ENCODE results near the gene ZNHIT1.

Gene ZNHIT1

DNA sequence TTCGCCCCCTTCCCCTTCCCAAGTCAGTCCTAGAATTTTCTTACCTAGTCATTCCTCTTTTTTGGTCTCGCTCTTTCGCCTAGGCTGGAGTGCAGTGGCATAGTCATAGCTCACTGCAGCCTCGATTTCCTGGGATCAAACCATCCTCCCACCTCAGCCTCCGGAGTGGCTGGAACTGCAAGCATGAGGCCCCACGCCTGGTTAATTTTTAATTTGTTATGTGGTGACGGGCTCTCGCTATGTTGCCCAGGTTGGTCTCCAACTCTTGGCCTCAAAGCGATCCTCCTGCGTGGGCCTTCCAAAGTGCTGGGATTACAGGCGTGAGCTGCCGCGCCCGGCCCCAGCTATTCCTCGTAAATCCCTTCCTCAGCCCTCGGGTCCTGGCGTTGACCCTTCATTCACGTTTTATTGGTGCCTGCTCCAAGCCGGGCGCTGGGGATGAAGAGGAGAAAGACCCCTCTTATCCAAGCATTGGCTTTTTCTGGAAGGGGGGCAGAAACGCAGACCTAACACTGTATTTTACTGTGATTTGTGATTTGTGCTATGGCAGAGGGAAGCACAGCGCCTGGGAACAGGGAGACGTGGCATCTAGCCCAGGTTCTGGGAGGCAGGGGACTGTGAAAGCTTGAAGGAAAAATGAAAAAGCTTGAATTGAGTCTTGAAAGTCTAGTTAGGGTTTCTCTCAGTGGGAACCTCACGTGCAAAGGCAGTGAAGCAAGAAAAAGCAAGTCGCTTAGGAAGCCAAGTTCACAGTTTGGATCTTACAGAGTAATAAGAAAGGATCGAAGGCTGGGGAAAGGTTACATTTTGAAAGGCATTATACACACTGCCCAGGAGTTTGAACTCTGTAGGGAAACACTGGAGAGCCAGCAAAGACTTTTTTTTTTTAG lies 516 bp downstream of the ZNHIT1 start:
- no peak for DNase-seq (ENCODE audit: low read depth)
- H3K4me3 ChIP-seq (replicated peaks; ENCODE audit: low read depth, low read length), result peak overlapping the region; percentile 91

DNA sequence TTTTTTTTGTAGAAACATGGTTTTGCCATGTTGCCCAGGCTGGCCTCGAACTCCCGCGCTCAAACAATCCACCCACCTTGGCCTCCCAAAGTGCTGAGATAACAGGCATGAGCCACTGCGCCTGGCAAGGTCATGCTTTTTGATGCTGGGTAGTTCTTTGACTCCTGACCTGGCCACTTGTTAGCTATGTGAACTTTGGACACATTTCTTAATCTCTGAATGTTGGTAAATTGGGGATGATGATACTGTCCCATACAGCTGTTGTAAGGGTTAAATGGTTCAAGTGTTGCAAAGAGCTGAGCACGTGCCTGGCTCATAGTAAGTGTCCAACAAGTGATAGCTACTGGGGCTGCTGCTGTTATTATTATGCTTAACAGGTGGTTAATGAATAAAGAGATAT lies 2.3 kb downstream of the ZNHIT1 start:
- TF ChIP-seq, protein P1, sequence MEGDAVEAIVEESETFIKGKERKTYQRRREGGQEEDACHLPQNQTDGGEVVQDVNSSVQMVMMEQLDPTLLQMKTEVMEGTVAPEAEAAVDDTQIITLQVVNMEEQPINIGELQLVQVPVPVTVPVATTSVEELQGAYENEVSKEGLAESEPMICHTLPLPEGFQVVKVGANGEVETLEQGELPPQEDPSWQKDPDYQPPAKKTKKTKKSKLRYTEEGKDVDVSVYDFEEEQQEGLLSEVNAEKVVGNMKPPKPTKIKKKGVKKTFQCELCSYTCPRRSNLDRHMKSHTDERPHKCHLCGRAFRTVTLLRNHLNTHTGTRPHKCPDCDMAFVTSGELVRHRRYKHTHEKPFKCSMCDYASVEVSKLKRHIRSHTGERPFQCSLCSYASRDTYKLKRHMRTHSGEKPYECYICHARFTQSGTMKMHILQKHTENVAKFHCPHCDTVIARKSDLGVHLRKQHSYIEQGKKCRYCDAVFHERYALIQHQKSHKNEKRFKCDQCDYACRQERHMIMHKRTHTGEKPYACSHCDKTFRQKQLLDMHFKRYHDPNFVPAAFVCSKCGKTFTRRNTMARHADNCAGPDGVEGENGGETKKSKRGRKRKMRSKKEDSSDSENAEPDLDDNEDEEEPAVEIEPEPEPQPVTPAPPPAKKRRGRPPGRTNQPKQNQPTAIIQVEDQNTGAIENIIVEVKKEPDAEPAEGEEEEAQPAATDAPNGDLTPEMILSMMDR (IDR thresholded peaks at IDR 0.05; ENCODE audit: low read length, missing control alignments), result no peak
- no peak for DNase-seq (ENCODE audit: low read depth)
- no peak overlapping the region for H3K4me3 ChIP-seq (replicated peaks; ENCODE audit: low read depth, low read length)

More for the DNA sequence above, 516 bp downstream of the ZNHIT1 start:
- TF ChIP-seq, protein P1 (IDR thresholded peaks at IDR 0.05; ENCODE audit: low read length, missing control alignments), result no peak

DNA sequence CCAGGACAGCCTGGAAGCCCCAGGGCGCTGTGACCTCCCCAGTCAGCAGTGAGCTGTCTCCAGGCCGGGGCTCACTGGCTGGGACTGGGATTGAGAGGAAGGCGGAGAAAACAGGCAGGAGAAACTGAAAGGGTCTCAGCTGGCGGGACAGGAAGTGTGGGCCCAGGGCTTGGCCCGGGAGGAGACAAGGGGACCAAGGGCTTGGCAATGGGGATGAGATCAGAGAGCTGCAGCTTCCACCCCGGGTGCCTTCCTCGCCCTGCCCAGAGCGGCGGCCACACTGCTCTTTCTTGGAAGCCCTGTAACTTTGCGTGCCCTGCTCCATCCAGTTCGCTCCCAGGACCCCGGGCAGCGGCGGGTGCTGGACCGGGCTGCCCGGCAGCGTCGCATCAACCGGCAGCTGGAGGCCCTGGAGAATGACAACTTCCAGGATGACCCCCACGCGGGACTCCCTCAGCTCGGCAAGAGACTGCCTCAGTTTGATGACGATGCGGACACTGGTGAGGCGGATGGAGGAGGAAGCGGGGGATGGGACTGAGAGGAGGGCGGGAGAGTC lies 4.4 kb downstream of the ZNHIT1 start:
- TF ChIP-seq, protein P1 (IDR thresholded peaks at IDR 0.05; ENCODE audit: low read length, missing control alignments), result no peak
- no peak overlapping the region for H3K4me3 ChIP-seq (replicated peaks; ENCODE audit: low read depth, low read length)
- no peak for DNase-seq (ENCODE audit: low read depth)

DNA sequence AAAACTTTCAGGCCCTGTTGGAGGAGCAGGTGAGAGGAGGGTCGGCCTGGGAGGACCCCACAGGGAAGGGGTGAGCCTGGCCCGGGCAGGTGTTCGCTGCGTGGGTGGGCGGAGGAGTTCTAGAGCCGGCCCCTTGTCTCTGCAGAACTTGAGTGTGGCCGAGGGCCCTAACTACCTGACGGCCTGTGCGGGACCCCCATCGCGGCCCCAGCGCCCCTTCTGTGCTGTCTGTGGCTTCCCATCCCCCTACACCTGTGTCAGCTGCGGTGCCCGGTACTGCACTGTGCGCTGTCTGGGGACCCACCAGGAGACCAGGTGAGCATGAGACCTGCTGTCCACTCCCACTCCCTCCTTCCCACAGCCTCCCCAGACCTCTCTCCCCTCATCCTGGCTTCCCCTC lies 5.6 kb downstream of the ZNHIT1 start:
- TF ChIP-seq, protein P1 (IDR thresholded peaks at IDR 0.05; ENCODE audit: low read length, missing control alignments), result no peak
- no peak for DNase-seq (ENCODE audit: low read depth)
- no peak overlapping the region for H3K4me3 ChIP-seq (replicated peaks; ENCODE audit: low read depth, low read length)

DNA sequence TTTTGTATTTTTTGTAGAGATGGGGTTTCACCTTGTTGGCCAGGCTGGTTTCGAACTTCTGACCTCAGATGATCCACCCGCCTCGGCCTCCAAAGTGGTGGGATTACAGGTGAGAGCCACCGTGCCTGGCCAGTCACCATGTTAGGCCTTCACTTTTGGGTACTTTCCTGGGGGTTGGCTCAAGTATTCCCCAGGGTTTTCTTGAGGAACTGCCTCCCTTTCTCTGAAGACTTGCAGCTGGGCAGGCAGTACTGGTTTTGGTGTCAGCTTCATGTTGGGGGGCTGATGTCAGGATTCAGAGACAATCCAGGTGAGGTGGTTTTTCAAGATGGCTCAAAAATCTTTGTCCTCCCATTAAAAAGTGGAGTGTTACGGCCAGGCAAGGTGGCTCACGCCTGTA lies 7.7 kb downstream of the ZNHIT1 start:
- TF ChIP-seq, protein P1 (IDR thresholded peaks at IDR 0.05; ENCODE audit: low read length, missing control alignments), result no peak
- DNase-seq (ENCODE audit: low read depth), result no peak
- no peak overlapping the region for H3K4me3 ChIP-seq (replicated peaks; ENCODE audit: low read depth, low read length)

GRCh38 chr7:101226721-101227120 lies 8.8 kb downstream of the ZNHIT1 start:
- TF ChIP-seq, protein P1 (IDR thresholded peaks at IDR 0.05; ENCODE audit: low read length, missing control alignments), result no peak
- no peak for DNase-seq (ENCODE audit: low read depth)
- no peak overlapping the region for H3K4me3 ChIP-seq (replicated peaks; ENCODE audit: low read depth, low read length)

Measured in fibroblast of pulmonary artery (primary cell).